GM20000 (cell line): Measurements from ENCODE around the gene ZNF407.

Experiments used
- DNase-seq: peaks from one replicate; pipeline ENCODE4 v3.0.0; 2012; ENCODE audit warnings: low spot score
- CTCF ChIP-seq: IDR thresholded peaks from 2 replicates; pipeline ENCODE4 v1.5.1; 2012; ENCODE audit warnings: mild to moderate bottlenecking, control low read depth; ENCODE audit errors: extremely low read depth, missing control alignments

ZNF407 gene

GRCh38 chr18:74788657-74789056, 191.0 kb downstream of the ZNF407 start:
- no peak for TF ChIP-seq CTCF
- DNase-seq: no peak

GRCh38 chr18:74789078-74789477, 191.4 kb downstream of the ZNF407 start:
- no peak for TF ChIP-seq CTCF
- DNase-seq: no peak

- TF ChIP-seq CTCF: no peak
- DNase-seq: no peak
Measured at GRCh38 chr18:74790451-74790850, 192.8 kb downstream of the ZNF407 start.

GRCh38 chr18:74791501-74792194, 194.0 kb downstream of the ZNF407 start:
- no peak for DNase-seq
- no peak for TF ChIP-seq CTCF

- no peak for DNase-seq
- TF ChIP-seq CTCF: no peak
Measured at GRCh38 chr18:74793746-74794145, 196.1 kb downstream of the ZNF407 start.

- TF ChIP-seq CTCF: no peak
- no peak for DNase-seq
Measured at GRCh38 chr18:74795751-74796150, 198.1 kb downstream of the ZNF407 start.

- TF ChIP-seq CTCF: no peak
- no peak for DNase-seq
Measured at GRCh38 chr18:74796211-74796610, 198.5 kb downstream of the ZNF407 start.
